ENCODE results near the gene CDK7.

DNA sequence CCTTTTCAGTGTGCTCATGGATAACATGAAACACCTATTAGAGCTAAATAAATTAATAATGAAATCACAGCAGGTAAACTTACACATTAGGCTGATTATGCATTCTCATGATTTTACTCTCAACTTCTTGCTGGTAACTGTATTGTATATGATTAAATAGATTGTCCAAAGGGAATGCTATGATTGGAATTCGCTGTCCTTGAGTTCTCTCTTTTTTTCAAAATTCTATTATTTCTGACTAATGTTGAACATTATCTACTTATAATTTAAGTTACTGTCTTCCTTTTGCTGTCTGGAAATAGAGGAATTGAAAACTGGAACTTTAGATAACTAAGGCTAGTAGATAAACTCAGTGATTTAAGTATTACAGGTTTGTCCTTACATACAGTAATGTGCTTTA is 32.2 kb upstream of the CDK7 start:
- TF ChIP-seq, protein P1, sequence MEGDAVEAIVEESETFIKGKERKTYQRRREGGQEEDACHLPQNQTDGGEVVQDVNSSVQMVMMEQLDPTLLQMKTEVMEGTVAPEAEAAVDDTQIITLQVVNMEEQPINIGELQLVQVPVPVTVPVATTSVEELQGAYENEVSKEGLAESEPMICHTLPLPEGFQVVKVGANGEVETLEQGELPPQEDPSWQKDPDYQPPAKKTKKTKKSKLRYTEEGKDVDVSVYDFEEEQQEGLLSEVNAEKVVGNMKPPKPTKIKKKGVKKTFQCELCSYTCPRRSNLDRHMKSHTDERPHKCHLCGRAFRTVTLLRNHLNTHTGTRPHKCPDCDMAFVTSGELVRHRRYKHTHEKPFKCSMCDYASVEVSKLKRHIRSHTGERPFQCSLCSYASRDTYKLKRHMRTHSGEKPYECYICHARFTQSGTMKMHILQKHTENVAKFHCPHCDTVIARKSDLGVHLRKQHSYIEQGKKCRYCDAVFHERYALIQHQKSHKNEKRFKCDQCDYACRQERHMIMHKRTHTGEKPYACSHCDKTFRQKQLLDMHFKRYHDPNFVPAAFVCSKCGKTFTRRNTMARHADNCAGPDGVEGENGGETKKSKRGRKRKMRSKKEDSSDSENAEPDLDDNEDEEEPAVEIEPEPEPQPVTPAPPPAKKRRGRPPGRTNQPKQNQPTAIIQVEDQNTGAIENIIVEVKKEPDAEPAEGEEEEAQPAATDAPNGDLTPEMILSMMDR (IDR thresholded peaks at IDR 0.05): no peak
- TF ChIP-seq POLR2A (IDR thresholded peaks at IDR 0.05): no peak

Measured in uterus (tissue), 2 donors.